HEK293 (cell line): Measurements from ENCODE around the gene ITSN1.

Experiments used
- CTCF ChIA-PET: fragments of 350-600 bp; formaldehyde crosslinking; extraction: SDS; loops from one replicate; lab custom pipeline; 2021; ENCODE audit warnings: antibody characterized with exemption; lab: Yijun Ruan, JAX
- POLR2A ChIA-PET: fragments of 300-600 bp; formaldehyde crosslinking; extraction: SDS; loops from one replicate; lab custom pipeline; 2020; ENCODE audit warnings: antibody characterized with exemption, inconsistent platforms; lab: Yijun Ruan, JAX
- H3K27ac ChIP-seq: fragments of 200-500 bp; sonication (Bioruptor generic); 2 replicates; pipeline ENCODE4 v1.5.1; 2014; ENCODE audit warnings: low read depth, low read length, control low read depth, inconsistent platforms; ENCODE audit errors: extremely low read depth
- H3K36me3 ChIP-seq, 2 experiments: fragments of 200-500 bp in 1 of 2; sonication (Bioruptor generic) in 1 of 2; 1 replicate in 1 of 2; 2 replicates in 1 of 2; pipeline ENCODE4 v1.5.1; 2014 to 2017; ENCODE audit warnings: inconsistent platforms in 2 of 2, low read length in 2 of 2; ENCODE audit not compliant: control insufficient read depth in 2 of 2, insufficient read depth in 1 of 2
- H3K4me1 ChIP-seq: fragments of 200-500 bp; sonication (Bioruptor generic); 2 replicates; pipeline ENCODE4 v1.5.1; 2014; ENCODE audit warnings: mild to moderate bottlenecking, low read length, inconsistent platforms; ENCODE audit not compliant: control insufficient read depth, insufficient read depth
- H3K4me3 ChIP-seq: 2 replicates; pipeline ENCODE4 v1.5.1; 2011; ENCODE audit warnings: low read depth, mild to moderate bottlenecking, control low read depth, low read length, moderate library complexity
- H3K9me3 ChIP-seq: fragments of 200-500 bp; sonication (Bioruptor generic); 2 replicates; pipeline ENCODE4 v1.5.1; 2014; ENCODE audit warnings: low read depth, low read length, inconsistent platforms; ENCODE audit not compliant: control insufficient read depth, insufficient read depth
- BCL11A ChIP-seq: fragments of 450-650 bp; formaldehyde crosslinking; IDR thresholded peaks from 2 replicates; pipeline ENCODE4 v1.5.1; 2016; ENCODE audit warnings: low read depth, missing biosample characterization, missing genetic modification characterization
- FEZF1 ChIP-seq: fragments of 450-650 bp; formaldehyde crosslinking; IDR thresholded peaks from 2 replicates; pipeline ENCODE4 v1.5.1; 2016; ENCODE audit warnings: missing biosample characterization, missing genetic modification characterization
- GLI4 ChIP-seq: fragments of 450-650 bp; formaldehyde crosslinking; IDR thresholded peaks from 2 replicates; pipeline ENCODE4 v1.5.1; 2016; ENCODE audit warnings: missing biosample characterization, missing genetic modification characterization
- KLF1 ChIP-seq: fragments of 450-650 bp; formaldehyde crosslinking; IDR thresholded peaks from 2 replicates; pipeline ENCODE4 v1.5.1; 2016; ENCODE audit warnings: missing biosample characterization, missing genetic modification characterization
- KLF16 ChIP-seq: fragments of 450-650 bp; formaldehyde crosslinking; IDR thresholded peaks from 2 replicates; pipeline ENCODE4 v1.5.1; 2017; ENCODE audit warnings: missing biosample characterization, missing genetic modification characterization
- KLF17 ChIP-seq: fragments of 450-650 bp; formaldehyde crosslinking; IDR thresholded peaks from 2 replicates; pipeline ENCODE4 v1.5.1; 2016; ENCODE audit warnings: missing biosample characterization, missing genetic modification characterization
- PBX3 ChIP-seq: sonication (generic); formaldehyde crosslinking; IDR thresholded peaks from 2 replicates; pipeline ENCODE4 v1.8.1; 2022; ENCODE audit warnings: mild to moderate bottlenecking, moderate library complexity, missing genetic modification reagents
- REST ChIP-seq: fragments of 450-650 bp; formaldehyde crosslinking; IDR thresholded peaks from 2 replicates; pipeline ENCODE4 v1.5.1; 2016; ENCODE audit warnings: missing biosample characterization, missing genetic modification characterization
- WT1 ChIP-seq: fragments of 450-650 bp; formaldehyde crosslinking; IDR thresholded peaks from 2 replicates; pipeline ENCODE4 v1.5.1; 2016; ENCODE audit warnings: missing biosample characterization, missing genetic modification characterization
- YY2 ChIP-seq: fragments of 450-650 bp; formaldehyde crosslinking; IDR thresholded peaks from 2 replicates; pipeline ENCODE4 v1.5.1; 2016; ENCODE audit warnings: missing biosample characterization, missing genetic modification characterization
- ZBTB17 ChIP-seq: fragments of 450-650 bp; formaldehyde crosslinking; IDR thresholded peaks from 2 replicates; pipeline ENCODE4 v1.5.1; 2016; ENCODE audit warnings: missing biosample characterization, missing genetic modification characterization
- ZNF10 ChIP-seq: fragments of 450-650 bp; formaldehyde crosslinking; IDR thresholded peaks from 2 replicates; pipeline ENCODE4 v1.5.1; 2017; ENCODE audit warnings: missing biosample characterization, missing genetic modification characterization
- ZNF112 ChIP-seq: fragments of 450-650 bp; formaldehyde crosslinking; IDR thresholded peaks from 2 replicates; pipeline ENCODE4 v1.5.0; 2017; ENCODE audit warnings: missing biosample characterization, missing genetic modification characterization
- ZNF140 ChIP-seq: fragments of 450-650 bp; formaldehyde crosslinking; IDR thresholded peaks from 2 replicates; pipeline ENCODE4 v1.5.1; 2016; ENCODE audit warnings: missing biosample characterization, missing genetic modification characterization
- ZNF157 ChIP-seq: fragments of 450-650 bp; formaldehyde crosslinking; IDR thresholded peaks from 2 replicates; pipeline ENCODE4 v1.5.1; 2016; ENCODE audit warnings: missing biosample characterization, missing genetic modification characterization
- ZNF175 ChIP-seq: fragments of 450-650 bp; formaldehyde crosslinking; IDR thresholded peaks from 2 replicates; pipeline ENCODE4 v1.5.1; 2016; ENCODE audit warnings: missing biosample characterization, missing genetic modification characterization
- ZNF23 ChIP-seq: fragments of 450-650 bp; formaldehyde crosslinking; IDR thresholded peaks from 2 replicates; pipeline ENCODE4 v1.5.1; 2016; ENCODE audit warnings: missing biosample characterization, missing genetic modification characterization, borderline replicate concordance
- ZNF398 ChIP-seq: fragments of 450-650 bp; formaldehyde crosslinking; IDR thresholded peaks from 2 replicates; pipeline ENCODE4 v1.5.1; 2017; ENCODE audit warnings: missing biosample characterization, missing genetic modification characterization
- ZNF426 ChIP-seq: fragments of 450-650 bp; formaldehyde crosslinking; IDR thresholded peaks from 2 replicates; pipeline ENCODE4 v1.5.1; 2017; ENCODE audit warnings: missing biosample characterization, missing genetic modification characterization, mild to moderate bottlenecking, inconsistent platforms, moderate library complexity
- ZNF521 ChIP-seq: fragments of 450-650 bp; formaldehyde crosslinking; IDR thresholded peaks from 2 replicates; pipeline ENCODE4 v1.5.1; 2017; ENCODE audit warnings: missing biosample characterization, mild to moderate bottlenecking, missing genetic modification characterization
- ZNF580 ChIP-seq: fragments of 450-650 bp; formaldehyde crosslinking; IDR thresholded peaks from 2 replicates; pipeline ENCODE4 v1.5.1; 2016; ENCODE audit warnings: missing biosample characterization, missing genetic modification characterization
- ZNF626 ChIP-seq: fragments of 450-650 bp; sonication (Bioruptor Pico); formaldehyde crosslinking; IDR thresholded peaks from 2 replicates; pipeline ENCODE4 v1.5.1; 2018; ENCODE audit warnings: missing biosample characterization, missing genetic modification characterization, inconsistent platforms
- ZNF664 ChIP-seq: fragments of 450-650 bp; formaldehyde crosslinking; IDR thresholded peaks from 2 replicates; pipeline ENCODE4 v1.5.1; 2016; ENCODE audit warnings: missing biosample characterization, missing genetic modification characterization
- ZNF704 ChIP-seq: fragments of 450-650 bp; formaldehyde crosslinking; IDR thresholded peaks from 2 replicates; pipeline ENCODE4 v1.5.1; 2016; ENCODE audit warnings: missing biosample characterization, missing genetic modification characterization
- ZNF76 ChIP-seq: fragments of 450-650 bp; formaldehyde crosslinking; IDR thresholded peaks from 2 replicates; pipeline ENCODE4; 2016; ENCODE audit warnings: low read depth, missing biosample characterization, missing genetic modification characterization, borderline replicate concordance
- ZNF830 ChIP-seq: fragments of 450-650 bp; IDR thresholded peaks from 2 replicates; pipeline ENCODE4 v1.5.0; 2018; ENCODE audit warnings: missing biosample characterization, missing genetic modification characterization, low read depth, mild to moderate bottlenecking, moderate library complexity
- ZNF843 ChIP-seq: fragments of 450-650 bp; formaldehyde crosslinking; IDR thresholded peaks from 2 replicates; pipeline ENCODE4 v1.5.1; 2016; ENCODE audit warnings: missing biosample characterization, missing genetic modification characterization

Gene ITSN1

GRCh38 chr21:33771976-33772375, 129.7 kb downstream of the ITSN1 start:
- Histone ChIP-seq H3K4me3 (no peak overlapping the region), H3K4me1 (no peaks in the 10 kb centered on the region), H3K27ac (no peak overlapping the region), H3K9me3 (no peaks in the 10 kb centered on the region), H3K36me3 (peaks cover 25 to 37% of the 10 kb centered on the region in 2 experiments)
- CTCF ChIA-PET, result interaction anchor here (0.6 to 1.0 kb wide), 4 partner anchors 8 to 163 kb away, joined by 3 to 6 read pairs (median 4); no protein-coding TSS in a partner anchor
- POLR2A ChIA-PET, result no interaction called here
- no peak for TF ChIP-seq ZNF175 (tag by site-specific recombination)
- no peak for TF ChIP-seq WT1
- TF ChIP-seq ZNF830 (tag by site-specific recombination), result no peak
- TF ChIP-seq PBX3, result no peak
- no peak for TF ChIP-seq KLF1
- no peak for TF ChIP-seq YY2 (tag by site-specific recombination)
- no peak for TF ChIP-seq KLF17
- no peak for TF ChIP-seq ZNF112 (tag by site-specific recombination)
- no peak for TF ChIP-seq REST (tag by site-specific recombination)
- no peak for TF ChIP-seq ZNF10 (tag by site-specific recombination)
- TF ChIP-seq ZNF76 (tag by site-specific recombination), result no peak

- peaks cover 3% of the 10 kb centered on the region; the same call in 1 of the 2 replicates for H3K9me3 ChIP-seq
- no peak overlapping the region for H3K4me3 ChIP-seq
- H3K27ac ChIP-seq, result no peak overlapping the region
- H3K36me3 ChIP-seq, result peaks cover 31 to 39% of the 10 kb centered on the region in 2 experiments
- POLR2A ChIA-PET, result no interaction called here
- CTCF ChIA-PET, result no interaction called here
- no peaks in the 10 kb centered on the region for H3K4me1 ChIP-seq
- TF ChIP-seq ZNF157, result no peak
- TF ChIP-seq ZNF664 (tag by site-specific recombination), result no peak
- TF ChIP-seq ZNF426 (tag by site-specific recombination), result no peak
- TF ChIP-seq ZNF398 (tag by site-specific recombination), result no peak
- TF ChIP-seq BCL11A (tag by site-specific recombination), result no peak
- TF ChIP-seq ZNF830 (tag by site-specific recombination), result no peak
- no peak for TF ChIP-seq KLF16 (tag by site-specific recombination)
- TF ChIP-seq GLI4 (tag by site-specific recombination), result no peak
- no peak for TF ChIP-seq ZNF140 (tag by site-specific recombination)
- TF ChIP-seq ZNF580 (tag by site-specific recombination), result no peak
- no peak for TF ChIP-seq ZNF704 (tag by site-specific recombination)
- no peak for TF ChIP-seq ZNF521 (tag by site-specific recombination)
- TF ChIP-seq ZBTB17, result no peak
- TF ChIP-seq FEZF1 (tag by site-specific recombination), result no peak
- TF ChIP-seq ZNF23, result no peak
- TF ChIP-seq ZNF626 (tag by site-specific recombination), result no peak
- TF ChIP-seq ZNF843 (tag by site-specific recombination), result no peak
Observed at GRCh38 chr21:33774551-33774950, 132.2 kb downstream of the ITSN1 start.
